ENCODE measurements around the gene CCDC6. TPM values are rescaled to one million over a fixed set of nuclear protein-coding genes. Genes with fewer than 3 reads are reported as not detected.

The CCDC6 gene
- total and polyA plus RNA-seq, 9 of the 15 experiments (the other 6 are each of a cell fraction or from before 2014, with no cell fraction given): 10.4 to 41.0 (median 20.9) TPM

DNA sequence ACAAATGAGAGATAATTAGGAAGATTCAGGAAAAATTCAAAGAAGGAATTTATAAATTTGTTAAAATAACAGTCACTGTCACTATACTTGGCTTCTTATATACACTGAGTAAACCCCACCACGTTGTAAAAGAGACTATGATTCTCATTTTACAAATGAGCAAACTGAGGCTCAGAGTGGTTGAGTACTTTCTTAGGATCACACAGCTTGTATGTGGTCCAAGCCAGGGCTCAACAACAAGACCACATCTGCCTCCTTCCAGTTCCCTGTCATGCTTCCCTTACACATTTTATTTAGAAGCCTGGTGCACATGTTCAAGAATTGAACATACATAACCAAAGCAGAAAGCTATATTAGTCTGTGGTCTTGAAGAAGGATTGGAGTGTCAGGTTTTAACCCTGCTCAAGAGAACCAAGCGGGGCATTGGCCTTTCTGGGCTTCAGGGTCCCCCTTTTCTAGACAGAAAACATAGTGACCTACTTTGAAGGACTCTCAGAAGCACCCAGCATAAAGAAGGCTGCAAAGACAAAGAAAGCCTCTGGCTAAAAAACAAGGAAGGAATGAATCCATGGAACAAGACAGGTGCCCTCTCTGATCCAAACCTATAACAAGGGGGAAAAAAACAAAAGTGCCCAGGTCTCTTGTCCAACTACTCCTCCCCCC, 153.9 kb downstream of the CCDC6 start:
- no peak for TF ChIP-seq FOXA1 (IDR thresholded peaks at IDR 0.05; ENCODE audit: borderline replicate concordance)
- no peak for TF ChIP-seq PCBP2 (IDR thresholded peaks at IDR 0.05; ENCODE audit: low read depth, low read length, poor library complexity, severe bottlenecking)
- no peak for TF ChIP-seq EP400 (IDR thresholded peaks at IDR 0.05)
- Histone ChIP-seq H2AFZ (ENCODE audit: low read depth, low read length) (no peak overlapping the region), H3K4me1 (replicated peaks in 1 of 2; ENCODE audit: control insufficient read depth in 2 of 2, insufficient read depth in 2 of 2, low read length in 2 of 2) (no peaks in the 10 kb centered on the region), H3K4me2 (ENCODE audit: insufficient read depth, low read length) (no peak overlapping the region), H3K9me1 (ENCODE audit: control insufficient read depth, insufficient read depth, low read length) (no peaks in the 10 kb centered on the region), H3K4me3 (no peak overlapping the region), H3K9me3 (replicated peaks; ENCODE audit: control insufficient read depth, insufficient read depth, low read depth, low read length) (no peaks in the 10 kb centered on the region), H4K20me1 (replicated peaks; ENCODE audit: control insufficient read depth, insufficient read depth, low read length) (no peaks in the 10 kb centered on the region), H3K36me3 (ENCODE audit: control insufficient read depth, insufficient read depth, low read length) (no peaks in the 10 kb centered on the region), H3K9ac (ENCODE audit: insufficient read depth in 1 of 2, low read depth in 2 of 2, low read length in 2 of 2) (no peak overlapping the region), H3K27me3 (ENCODE audit: control insufficient read depth in 2 of 2, insufficient read depth in 2 of 2, low read length in 2 of 2) (peaks cover 6 to 11% of the 10 kb centered on the region in 2 experiments; a peak in 3 of 5 replicates), H3K79me2 (ENCODE audit: control insufficient read depth, insufficient read depth, low read length) (no peaks in the 10 kb centered on the region), H3K27ac (ENCODE audit: extremely low read depth, low read depth, low read length) (no peak overlapping the region)
- no TSS peak for BruUV-seq (replicated peaks)
- POLR2A ChIA-PET: no interaction called here
- ATAC-seq (no peak), FAIRE-seq (no peak), DNase-seq (ENCODE audit: extremely low read depth in 1 of 4, low spot score in 3 of 4) (no peak)
- in situ Hi-C loops (cut with MboI): no loop called here
- WGBS (ENCODE audit: insufficient coverage, low coverage, missing lambda C conversion rate): 0% methylated on average over 2 of the region's 2 CpGs
- CTCF ChIA-PET (ENCODE audit: low intra/inter-chr PET ratio): no interaction called here
- intact Hi-C loops (cut with micrococcal nuclease): no loop called here

DNA sequence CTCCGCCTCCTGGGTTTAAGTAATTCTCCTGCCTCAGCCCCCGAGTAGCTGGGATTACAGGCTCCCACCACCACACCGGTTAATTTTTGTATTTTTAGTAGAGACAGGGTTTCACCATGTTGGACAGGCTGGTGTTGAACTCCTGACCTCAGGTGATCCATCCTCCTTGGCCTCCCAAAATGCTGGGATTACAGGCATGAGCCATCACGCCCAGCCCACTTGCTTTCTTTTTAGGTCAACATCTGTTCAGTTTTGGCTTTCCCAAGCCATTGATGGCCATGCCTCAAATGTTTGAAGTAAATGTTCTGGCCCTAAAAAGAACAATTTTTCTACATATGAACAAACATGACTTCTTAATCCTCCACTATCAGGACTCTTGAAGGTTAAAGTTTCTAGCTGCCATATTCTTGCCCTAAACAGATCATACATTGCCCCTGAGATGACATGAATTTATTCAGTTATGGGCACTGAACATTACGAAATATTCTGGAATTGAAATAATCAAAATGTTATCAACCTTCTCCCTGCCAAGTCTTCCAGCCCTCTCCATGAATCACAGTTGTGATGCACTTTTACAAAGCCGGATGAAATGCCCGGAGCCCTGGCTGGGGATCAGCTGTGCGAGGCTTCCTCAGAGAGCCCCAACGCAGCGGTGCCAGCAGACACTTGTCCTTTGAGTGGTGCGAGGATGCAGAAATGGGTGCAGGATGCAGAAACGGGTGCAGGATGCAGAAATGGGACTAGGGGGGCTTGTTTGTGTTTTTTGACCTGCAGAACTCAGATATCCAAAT, 156.0 kb downstream of the CCDC6 start:
- no peak for FAIRE-seq
- CTCF ChIA-PET (ENCODE audit: low intra/inter-chr PET ratio): no interaction called here
- TF ChIP-seq ZNF253 (CRISPR knock-in tag; conservative IDR thresholded peaks at IDR 0.05) (no peak), ATF1 (CRISPR knock-in tag; IDR thresholded peaks at IDR 0.05) (no peak), ATF1 (tag; IDR thresholded peaks at IDR 0.05) (no peak), GTF2A2 (tag; IDR thresholded peaks at IDR 0.05) (no peak), RBM22 (IDR thresholded peaks at IDR 0.05; ENCODE audit: low read depth, low read length, poor library complexity, severe bottlenecking) (no peak), ZNF24 (IDR thresholded peaks at IDR 0.05) (no peak)

More for the DNA sequence above, 156.0 kb downstream of the CCDC6 start:
- H3K4me3 ChIP-seq: no peak overlapping the region
- H3K4me1 ChIP-seq (replicated peaks in 1 of 2; ENCODE audit: control insufficient read depth in 2 of 2, insufficient read depth in 2 of 2, low read length in 2 of 2): no peaks in the 10 kb centered on the region
- H4K20me1 ChIP-seq (replicated peaks; ENCODE audit: control insufficient read depth, insufficient read depth, low read length): no peaks in the 10 kb centered on the region
- no peak overlapping the region for H3K9ac ChIP-seq (ENCODE audit: insufficient read depth in 1 of 2, low read depth in 2 of 2, low read length in 2 of 2)
- POLR2A ChIA-PET: interaction anchor here (1.5 kb wide), 1 partner anchor 10 kb away, joined by 4 read pairs; no protein-coding TSS in a partner anchor
- no peak overlapping the region for H2AFZ ChIP-seq (ENCODE audit: low read depth, low read length)
- H3K4me2 ChIP-seq (ENCODE audit: insufficient read depth, low read length): no peak overlapping the region
- BruUV-seq (replicated peaks): no TSS peak
- intact Hi-C loops (cut with micrococcal nuclease) (no loop called here), in situ Hi-C loops (cut with MboI) (no loop called here)
- no peak for DNase-seq (ENCODE audit: extremely low read depth in 1 of 4, low spot score in 3 of 4)
- WGBS (ENCODE audit: insufficient coverage, low coverage, missing lambda C conversion rate): 3% methylated on average over 12 of the region's 12 CpGs
- no peaks in the 10 kb centered on the region for H3K36me3 ChIP-seq (ENCODE audit: control insufficient read depth, insufficient read depth, low read length)
- H3K27me3 ChIP-seq (ENCODE audit: control insufficient read depth in 2 of 2, insufficient read depth in 2 of 2, low read length in 2 of 2): peaks cover 9 to 14% of the 10 kb centered on the region in 2 experiments; a peak in 3 of 5 replicates
- no peak overlapping the region for H3K27ac ChIP-seq (ENCODE audit: extremely low read depth, low read depth, low read length)
- no peaks in the 10 kb centered on the region for H3K9me3 ChIP-seq (replicated peaks; ENCODE audit: control insufficient read depth, insufficient read depth, low read depth, low read length)
- H3K9me1 ChIP-seq (ENCODE audit: control insufficient read depth, insufficient read depth, low read length): no peaks in the 10 kb centered on the region
- no peaks in the 10 kb centered on the region for H3K79me2 ChIP-seq (ENCODE audit: control insufficient read depth, insufficient read depth, low read length)
- ATAC-seq: no peak
